ENCODE results near the gene SMPD3. TPM values are rescaled to one million over a fixed set of nuclear protein-coding genes. Genes with fewer than 3 reads are reported as not detected.
A peak's percentile ranks its signal among the peaks of the same experiment; 100 is the strongest.

The SMPD3 gene
- total and polyA plus RNA-seq, 2 of the 8 experiments (the other 6 are each of a cell fraction or from before 2014, with no cell fraction given), result 0.39 to 1.3 TPM

- Histone ChIP-seq H3K9ac (replicated peaks in 1 of 4; ENCODE audit: extremely low read depth in 1 of 4, low read depth in 3 of 4, low read length in 3 of 4) (peak overlapping the region in 1 of 4 experiments; percentile 19; a peak in 1 of 7 replicates), H3K27me3 (replicated peaks in 1 of 4; ENCODE audit: control insufficient read depth in 3 of 4, extremely low read depth in 1 of 4, insufficient read depth in 3 of 4, low read length in 3 of 4) (no peaks in the 10 kb centered on the region), H2BK12ac (ENCODE audit: low read depth, low read length) (no peak overlapping the region), H3K79me2 (ENCODE audit: control insufficient read depth in 1 of 2, insufficient read depth in 2 of 2, low read length in 2 of 2) (no peaks in the 10 kb centered on the region), H3K36me3 (ENCODE audit: control insufficient read depth in 2 of 4, insufficient read depth in 4 of 4, low read length in 3 of 4) (no peaks in the 10 kb centered on the region), H2BK15ac (ENCODE audit: low read length) (no peak overlapping the region), H3K9me3 (ENCODE audit: insufficient read depth in 2 of 2, low read depth in 1 of 2, low read length in 1 of 2) (peaks cover 0 to 4% of the 10 kb centered on the region in 2 experiments; a peak in 1 of 4 replicates), H3K23ac (ENCODE audit: insufficient read length) (no peak overlapping the region), H3K23me2 (ENCODE audit: low read depth, low read length) (no peaks in the 10 kb centered on the region; the same call in 1 of the 2 replicates), H3K27ac (ENCODE audit: low read depth, low read length) (no peak overlapping the region), H3K79me1 (ENCODE audit: low read depth, low read length) (no peaks in the 10 kb centered on the region), H3K4ac (replicated peaks; ENCODE audit: insufficient read length, low read depth, low read length) (no peak overlapping the region), H3K14ac (ENCODE audit: insufficient read length) (no peak overlapping the region), H4K8ac (ENCODE audit: extremely low read depth, insufficient read depth, low read length) (no peak overlapping the region), H3K4me2 (ENCODE audit: insufficient read depth in 1 of 2, low read depth in 2 of 2, low read length in 2 of 2) (no peak overlapping the region), H2AFZ (ENCODE audit: low read length) (peak overlapping the region; percentile 81; the same call in 1 of the 2 replicates), H2BK120ac (replicated peaks; ENCODE audit: low read depth, low read length) (no peak overlapping the region), H3K56ac (replicated peaks; ENCODE audit: insufficient read length, low read depth, low read length) (no peak overlapping the region), H4K20me1 (replicated peaks in 1 of 2; ENCODE audit: control insufficient read depth in 1 of 2, insufficient read depth in 2 of 2, low read length in 2 of 2) (no peaks in the 10 kb centered on the region), H3K18ac (ENCODE audit: extremely low read depth, low read length) (no peak overlapping the region), H4K91ac (replicated peaks; ENCODE audit: insufficient read length, low read length) (no peak overlapping the region), H3K4me1 (replicated peaks in 1 of 4; ENCODE audit: control insufficient read depth in 3 of 4, insufficient read depth in 4 of 4, low read length in 3 of 4) (peaks cover 6 to 14% (median 10%) of the 10 kb centered on the region in 4 experiments), H2AK5ac (ENCODE audit: low read depth, low read length) (0 out of 2 replicates have a peak overlapping the region, but pooled peaks have one; percentile 19), H2BK20ac (ENCODE audit: low read length) (no peak overlapping the region), H3K4me3 (ENCODE audit: extremely low read depth in 1 of 4, insufficient read depth in 2 of 4, low read depth in 3 of 4, low read length in 4 of 4) (no peak overlapping the region), H4K5ac (ENCODE audit: insufficient read length, low read depth, low read length) (no peak overlapping the region), H2BK5ac (ENCODE audit: low read depth, low read length) (0 out of 2 replicates have a peak overlapping the region, but pooled peaks have one; percentile 9)
- CTCF ChIA-PET (ENCODE audit: partially characterized antibody), result interaction anchor here (1.0 to 1.8 kb wide), 4 partner anchors 14 to 47 kb away, joined by 3 to 6 read pairs (median 3); no protein-coding TSS in a partner anchor
- 82% methylated on average over 14 of the region's 14 CpGs; no CpG with 5 or more reads in 1 of the 2 experiments for WGBS, 2 experiments (ENCODE audit: extremely low coverage in 1 of 2, insufficient coverage in 1 of 2, insufficient read length in 1 of 2, insufficient replicate concordance in 2 of 2, low coverage in 1 of 2, low lambda C conversion rate in 2 of 2, missing lambda C conversion rate in 1 of 2)
- FAIRE-seq (no peak), DNase-seq (ENCODE audit: low read depth in 1 of 2, low spot score in 2 of 2) (no peak)
- POLR2A ChIA-PET (ENCODE audit: partially characterized antibody), result interaction anchor here (0.9 kb wide), 1 partner anchor 22 kb away, joined by 3 read pairs; no protein-coding TSS in a partner anchor
- TF ChIP-seq GTF2F1 (IDR thresholded peaks at IDR 0.05; ENCODE audit: borderline replicate concordance, low read depth, low read length) (no peak), TAF1 (IDR thresholded peaks at IDR 0.05; ENCODE audit: low read depth, low read length) (no peak)
These were observed 43.3 kb upstream of the SMPD3 start for GRCh38 chr16:68491576-68491950.
